Neural progenitor cell (in vitro differentiated cells): ENCODE measurements around the gene ZFHX3. TPM values are rescaled to one million over a fixed set of nuclear protein-coding genes. Genes with fewer than 3 reads are reported as not detected.

Experiments
- DNase-seq: peaks from one replicate; pipeline ENCODE4 v3.0.0-alpha.2; 2016; ENCODE audit warnings: low spot score
- H2AFZ ChIP-seq: fragments of 200-600 bp; sonication (generic); replicated peaks from 2 replicates; pipeline ENCODE4 v1.6.1; 2016; ENCODE audit warnings: antibody characterized with exemption
- H3F3A ChIP-seq: fragments of 200-600 bp; sonication (generic); 2 replicates; pipeline ENCODE4 v1.6.1; 2016; ENCODE audit warnings: antibody characterized with exemption, low read depth
- H3K27ac ChIP-seq: fragments of 200-600 bp; sonication (generic); 2 replicates; pipeline ENCODE4 v1.5.1; 2016; ENCODE audit warnings: mild to moderate bottlenecking
- H3K27me3 ChIP-seq: fragments of 200-600 bp; sonication (generic); 2 replicates; pipeline ENCODE4 v1.6.1; 2016; ENCODE audit warnings: mild to moderate bottlenecking, moderate library complexity
- H3K36me3 ChIP-seq: fragments of 200-600 bp; sonication (generic); 2 replicates; pipeline ENCODE4 v1.5.1; 2016
- H3K4me1 ChIP-seq: fragments of 200-600 bp; sonication (generic); 2 replicates; pipeline ENCODE4 v1.6.1; 2016; ENCODE audit warnings: mixed run types
- H3K4me2 ChIP-seq: fragments of 200-600 bp; sonication (generic); 2 replicates; pipeline ENCODE4 v1.6.1; 2016
- H3K4me3 ChIP-seq: fragments of 200-600 bp; sonication (generic); 2 replicates; pipeline ENCODE4 v1.5.1; 2016
- H3K79me2 ChIP-seq: fragments of 200-600 bp; sonication (generic); 2 replicates; pipeline ENCODE4 v1.6.1; 2016; ENCODE audit warnings: low read depth
- H3K9ac ChIP-seq: fragments of 200-600 bp; sonication (generic); 2 replicates; pipeline ENCODE4 v1.6.1; 2016
- H3K9me3 ChIP-seq: fragments of 200-600 bp; sonication (generic); 2 replicates; pipeline ENCODE4 v1.5.1; 2016; ENCODE audit warnings: low read depth
- H4K20me1 ChIP-seq: fragments of 200-600 bp; sonication (generic); 2 replicates; pipeline ENCODE4 v1.6.1; 2016; ENCODE audit warnings: low read depth
- H3K27ac Mint-ChIP-seq: 3 replicates; pipeline ENCODE4 v1.8.0; 2021; ENCODE audit warnings: mixed read lengths
- H3K27me3 Mint-ChIP-seq: 2 replicates; pipeline ENCODE4 v1.8.0; 2022; ENCODE audit warnings: low read depth, mild to moderate bottlenecking, inconsistent platforms, moderate library complexity, mixed read lengths; ENCODE audit not compliant: insufficient read depth
- H3K36me3 Mint-ChIP-seq: 3 replicates; pipeline ENCODE4 v1.8.0; 2021; ENCODE audit warnings: mixed read lengths
- H3K4me1 Mint-ChIP-seq: 3 replicates; pipeline ENCODE4 v1.8.0; 2021; ENCODE audit warnings: mixed read lengths
- H3K4me3 Mint-ChIP-seq: 3 replicates; pipeline ENCODE4 v1.8.0; 2021; ENCODE audit warnings: mild to moderate bottlenecking, moderate library complexity, mixed read lengths
- H3K9me3 Mint-ChIP-seq: 3 replicates; pipeline ENCODE4 v1.8.0; 2020; ENCODE audit warnings: mixed read lengths
- CTCF ChIP-seq: fragments of 200-600 bp; sonication (generic); IDR thresholded peaks from 2 replicates; pipeline ENCODE4 v1.5.1; 2017; ENCODE audit warnings: antibody characterized with exemption, mild to moderate bottlenecking
- EZH2 ChIP-seq: fragments of 200-600 bp; sonication (generic); IDR thresholded peaks from 2 replicates; pipeline ENCODE4 v1.6.1; 2017; ENCODE audit warnings: antibody characterized with exemption, mild to moderate bottlenecking, moderate library complexity
- EZH2phosphoT487 ChIP-seq: fragments of 200-600 bp; sonication (generic); IDR thresholded peaks from 2 replicates; pipeline ENCODE4 v1.6.1; 2017; ENCODE audit warnings: antibody characterized with exemption
- total RNA-seq: library from RNA; depleted of rRNA; stranded (reverse); fragments of >200 nt; gene quantifications from 2 replicates; pipeline ENCODE4 v1.2.3, GENCODE V29; 2015; ENCODE audit warnings: low replicate concordance

The ZFHX3 gene
- total RNA-seq, 1 donor from 2014 or later, result 2.4 TPM

DNA sequence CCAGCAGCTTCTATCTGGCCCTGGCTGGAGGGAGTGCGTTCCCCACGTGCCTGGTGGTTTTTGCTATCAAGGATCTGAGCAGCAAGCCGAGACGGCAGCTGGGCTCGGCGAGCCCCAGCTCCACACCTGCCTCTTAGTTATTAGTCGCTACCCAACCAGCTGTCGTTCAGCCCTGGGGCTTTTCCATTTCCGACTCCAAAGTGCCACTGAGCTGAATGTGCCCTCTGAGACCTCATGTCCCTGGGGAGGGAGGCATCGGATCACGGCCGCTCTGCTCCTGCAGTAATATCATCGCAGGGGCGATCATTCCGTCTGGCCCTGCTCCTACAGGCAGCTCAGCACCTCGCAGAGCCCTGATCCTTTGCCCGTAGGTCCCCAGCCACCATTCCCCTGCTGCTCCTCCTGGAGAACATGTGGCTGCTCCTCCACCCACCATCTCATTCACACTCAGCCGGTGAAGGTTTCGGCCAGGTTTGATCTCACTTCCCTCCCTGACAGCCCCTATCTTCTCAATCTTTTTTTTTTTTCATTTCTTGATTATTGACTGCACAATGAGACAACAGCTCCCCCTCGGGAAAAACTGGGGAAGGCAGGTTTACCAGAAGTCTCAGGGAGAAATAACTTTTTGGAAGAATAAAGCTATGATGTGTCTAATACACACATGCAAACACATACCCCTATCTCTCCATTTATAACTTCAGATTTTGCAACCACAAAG, 86.7 kb downstream of the ZFHX3 start:
- TF ChIP-seq CTCF (peak; percentile 34), EZH2phosphoT487 (no peak)
- H3K27ac Mint-ChIP-seq, result no peak overlapping the region
- H3K4me1 Mint-ChIP-seq, result peaks cover 21% of the 10 kb centered on the region
- no peaks in the 10 kb centered on the region for H3K79me2 ChIP-seq
- no peak overlapping the region for H3K9ac ChIP-seq
- H3K4me1 ChIP-seq, result peaks cover 11% of the 10 kb centered on the region
- no peaks in the 10 kb centered on the region for H3K36me3 ChIP-seq
- peaks cover 51% of the 10 kb centered on the region for H3K36me3 Mint-ChIP-seq
- H3K4me2 ChIP-seq, result no peak overlapping the region
- H3K27me3 ChIP-seq, result no peaks in the 10 kb centered on the region
- H3F3A ChIP-seq, result no peaks in the 10 kb centered on the region
- peaks cover 2% of the 10 kb centered on the region for H3K27me3 Mint-ChIP-seq
- no peak overlapping the region for H2AFZ ChIP-seq
- H4K20me1 ChIP-seq, result no peaks in the 10 kb centered on the region
- peaks cover 25% of the 10 kb centered on the region for H3K9me3 Mint-ChIP-seq
- H3K9me3 ChIP-seq, result no peaks in the 10 kb centered on the region
- DNase-seq, result no peak
- H3K27ac ChIP-seq, result no peak overlapping the region
- no peak overlapping the region for H3K4me3 ChIP-seq
- H3K4me3 Mint-ChIP-seq, result no peak overlapping the region

DNA sequence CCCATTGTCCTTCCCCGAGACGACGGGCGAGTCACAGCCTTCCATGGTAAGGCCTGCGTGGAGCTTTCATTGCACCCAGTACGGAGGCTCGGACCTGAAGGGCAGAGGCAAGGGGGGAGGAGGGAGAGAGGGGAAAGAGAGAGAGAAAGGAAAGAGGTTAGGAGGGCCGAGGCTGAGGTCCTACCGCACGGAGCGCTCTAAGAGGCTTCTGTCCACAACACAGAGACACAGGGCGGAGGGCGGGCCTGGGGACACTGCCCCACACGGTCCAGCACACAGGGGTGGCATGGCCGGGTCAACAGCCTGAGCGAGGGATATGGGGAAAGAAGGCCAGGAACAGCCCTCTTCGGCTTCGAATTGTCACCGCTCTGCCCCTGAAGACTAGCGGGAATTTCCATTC, 87.8 kb downstream of the ZFHX3 start:
- Mint-ChIP-seq H3K4me1 (peaks cover 25% of the 10 kb centered on the region), H3K27ac (no peak overlapping the region), H3K9me3 (peaks cover 25% of the 10 kb centered on the region), H3K36me3 (peaks cover 55% of the 10 kb centered on the region), H3K4me3 (no peak overlapping the region), H3K27me3 (peaks cover 2% of the 10 kb centered on the region)
- no peak for TF ChIP-seq CTCF
- no peak for TF ChIP-seq EZH2phosphoT487
- TF ChIP-seq EZH2, result no peak
- H3F3A ChIP-seq, result no peaks in the 10 kb centered on the region
- H3K4me1 ChIP-seq, result peaks cover 11% of the 10 kb centered on the region
- no peak overlapping the region for H3K4me3 ChIP-seq
- H4K20me1 ChIP-seq, result no peaks in the 10 kb centered on the region
- H3K4me2 ChIP-seq, result no peak overlapping the region
- H3K27me3 ChIP-seq, result no peaks in the 10 kb centered on the region
- no peaks in the 10 kb centered on the region for H3K9me3 ChIP-seq
- no peaks in the 10 kb centered on the region for H3K36me3 ChIP-seq
- no peak for DNase-seq
- H3K9ac ChIP-seq, result no peak overlapping the region
- H2AFZ ChIP-seq, result no peak overlapping the region
- no peaks in the 10 kb centered on the region for H3K79me2 ChIP-seq
- no peak overlapping the region for H3K27ac ChIP-seq

GRCh38 chr16:72959301-72959996, 88.5 kb downstream of the ZFHX3 start:
- H3K9me3 Mint-ChIP-seq, result peaks cover 25% of the 10 kb centered on the region
- H3K27me3 Mint-ChIP-seq, result peaks cover 4% of the 10 kb centered on the region
- Histone ChIP-seq H3K27ac (no peak overlapping the region), H3K4me2 (no peak overlapping the region), H3K36me3 (no peaks in the 10 kb centered on the region), H4K20me1 (no peaks in the 10 kb centered on the region), H3K4me3 (no peak overlapping the region), H3K27me3 (no peaks in the 10 kb centered on the region), H3K79me2 (no peaks in the 10 kb centered on the region), H3K4me1 (peaks cover 11% of the 10 kb centered on the region), H3F3A (no peaks in the 10 kb centered on the region), H3K9ac (no peak overlapping the region), H2AFZ (no peak overlapping the region), H3K9me3 (no peaks in the 10 kb centered on the region)
- H3K36me3 Mint-ChIP-seq, result peaks cover 55% of the 10 kb centered on the region
- no peak overlapping the region for H3K4me3 Mint-ChIP-seq
- peaks cover 28% of the 10 kb centered on the region for H3K4me1 Mint-ChIP-seq
- H3K27ac Mint-ChIP-seq, result peak overlapping the region; percentile 50
- no peak for DNase-seq
- TF ChIP-seq EZH2 (no peak), CTCF (no peak), EZH2phosphoT487 (no peak)
